WERI-Rb-1 (cell line): ENCODE measurements around the gene WDR76.
"Not testable (repeated sequence)": the region's sequence is repeated elsewhere in the genome, so short reads cannot be mapped to it uniquely, and the experiment has no call there.

ENCODE experiments used
- DNase-seq: peaks from one replicate; pipeline ENCODE4 v3.0.0-alpha.2; 2020
- H3K27ac ChIP-seq: fragments of 250-450 bp; sonication (Bioruptor Pico); 2 replicates; pipeline ENCODE4 v1.5.1; 2020; ENCODE audit warnings: mild to moderate bottlenecking, moderate library complexity
- H3K27me3 ChIP-seq: fragments of 250-450 bp; sonication (Bioruptor Pico); 2 replicates; pipeline ENCODE4 v1.5.1; 2021; ENCODE audit warnings: mild to moderate bottlenecking, low read depth, moderate library complexity; ENCODE audit not compliant: insufficient read depth, severe bottlenecking
- H3K36me3 ChIP-seq: fragments of 250-450 bp; sonication (Bioruptor Pico); 2 replicates; pipeline ENCODE4 v1.5.1; 2020; ENCODE audit warnings: mild to moderate bottlenecking, moderate library complexity
- H3K4me3 ChIP-seq: 2 replicates; pipeline ENCODE4 v1.5.1; 2011; ENCODE audit warnings: low read depth, mild to moderate bottlenecking, control low read depth, low read length
- H3K9me3 ChIP-seq: fragments of 250-450 bp; sonication (Bioruptor Pico); 2 replicates; pipeline ENCODE4 v1.5.1; 2021; ENCODE audit warnings: mild to moderate bottlenecking, moderate library complexity; ENCODE audit not compliant: severe bottlenecking
- TF ChIP-seq, protein P1 (sequence below): IDR thresholded peaks from 2 replicates; pipeline ENCODE4 v1.5.1; 2011; ENCODE audit warnings: low read depth, mild to moderate bottlenecking, control low read depth, inconsistent platforms, low read length

The WDR76 gene

DNA sequence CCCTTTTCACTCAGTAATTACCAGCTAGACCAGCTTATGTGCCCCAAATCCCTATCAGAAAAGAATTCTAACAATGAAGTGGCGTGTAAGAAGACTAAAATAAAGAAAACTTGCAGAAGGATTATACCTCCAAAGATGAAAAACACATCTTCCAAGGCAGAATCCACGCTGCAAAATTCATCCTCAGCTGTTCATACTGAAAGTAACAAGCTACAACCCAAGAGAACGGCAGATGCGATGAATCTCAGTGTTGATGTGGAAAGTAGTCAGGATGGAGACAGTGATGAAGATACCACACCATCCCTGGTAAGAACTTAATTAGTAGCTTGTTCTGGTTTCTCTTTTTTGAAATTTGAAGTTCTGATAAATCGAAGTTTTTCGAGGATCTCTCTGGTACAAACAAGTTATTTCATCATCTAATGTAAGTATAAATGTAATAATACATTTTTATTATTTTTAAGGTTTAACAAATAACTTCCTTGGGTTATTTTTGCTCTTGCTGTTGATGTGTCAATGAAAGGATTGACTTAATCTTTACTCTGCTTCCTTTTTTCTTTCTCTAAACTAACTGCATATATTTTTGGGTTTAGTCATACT lies 1.4 kb downstream of the WDR76 start:
- Histone ChIP-seq H3K9me3 (peaks cover 8% of the 10 kb centered on the region), H3K27ac (peak overlapping the region; percentile 94), H3K4me3 (peak overlapping the region; percentile 86), H3K36me3 (peaks cover 51% of the 10 kb centered on the region), H3K27me3 (no peaks in the 10 kb centered on the region)
- TF ChIP-seq, protein P1, sequence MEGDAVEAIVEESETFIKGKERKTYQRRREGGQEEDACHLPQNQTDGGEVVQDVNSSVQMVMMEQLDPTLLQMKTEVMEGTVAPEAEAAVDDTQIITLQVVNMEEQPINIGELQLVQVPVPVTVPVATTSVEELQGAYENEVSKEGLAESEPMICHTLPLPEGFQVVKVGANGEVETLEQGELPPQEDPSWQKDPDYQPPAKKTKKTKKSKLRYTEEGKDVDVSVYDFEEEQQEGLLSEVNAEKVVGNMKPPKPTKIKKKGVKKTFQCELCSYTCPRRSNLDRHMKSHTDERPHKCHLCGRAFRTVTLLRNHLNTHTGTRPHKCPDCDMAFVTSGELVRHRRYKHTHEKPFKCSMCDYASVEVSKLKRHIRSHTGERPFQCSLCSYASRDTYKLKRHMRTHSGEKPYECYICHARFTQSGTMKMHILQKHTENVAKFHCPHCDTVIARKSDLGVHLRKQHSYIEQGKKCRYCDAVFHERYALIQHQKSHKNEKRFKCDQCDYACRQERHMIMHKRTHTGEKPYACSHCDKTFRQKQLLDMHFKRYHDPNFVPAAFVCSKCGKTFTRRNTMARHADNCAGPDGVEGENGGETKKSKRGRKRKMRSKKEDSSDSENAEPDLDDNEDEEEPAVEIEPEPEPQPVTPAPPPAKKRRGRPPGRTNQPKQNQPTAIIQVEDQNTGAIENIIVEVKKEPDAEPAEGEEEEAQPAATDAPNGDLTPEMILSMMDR = no peak
- no peak for DNase-seq

GRCh38 chr15:43829951-43830540 lies 3.2 kb downstream of the WDR76 start:
- H3K27me3 ChIP-seq, DNase-seq, H3K4me3 ChIP-seq, H3K9me3 ChIP-seq, H3K27ac ChIP-seq: not testable (repeated sequence)
- peaks cover 66% of the 10 kb centered on the region for H3K36me3 ChIP-seq

- DNase-seq, H3K4me3 ChIP-seq, H3K9me3 ChIP-seq, H3K27ac ChIP-seq, H3K27me3 ChIP-seq: not testable (repeated sequence)
- H3K36me3 ChIP-seq = peaks cover 68% of the 10 kb centered on the region
These were observed 4.0 kb downstream of the WDR76 start for GRCh38 chr15:43830691-43831275.

- peaks cover 76% of the 10 kb centered on the region for H3K36me3 ChIP-seq
- H3K27ac ChIP-seq, DNase-seq, H3K27me3 ChIP-seq, H3K9me3 ChIP-seq, H3K4me3 ChIP-seq: not testable (repeated sequence)
These were observed 4.8 kb downstream of the WDR76 start for GRCh38 chr15:43831519-43832052.

GRCh38 chr15:43832485-43832884 lies 5.7 kb downstream of the WDR76 start:
- H3K27ac ChIP-seq, DNase-seq, H3K27me3 ChIP-seq, H3K9me3 ChIP-seq, H3K4me3 ChIP-seq: not testable (repeated sequence)
- peaks cover 82% of the 10 kb centered on the region for H3K36me3 ChIP-seq

DNA sequence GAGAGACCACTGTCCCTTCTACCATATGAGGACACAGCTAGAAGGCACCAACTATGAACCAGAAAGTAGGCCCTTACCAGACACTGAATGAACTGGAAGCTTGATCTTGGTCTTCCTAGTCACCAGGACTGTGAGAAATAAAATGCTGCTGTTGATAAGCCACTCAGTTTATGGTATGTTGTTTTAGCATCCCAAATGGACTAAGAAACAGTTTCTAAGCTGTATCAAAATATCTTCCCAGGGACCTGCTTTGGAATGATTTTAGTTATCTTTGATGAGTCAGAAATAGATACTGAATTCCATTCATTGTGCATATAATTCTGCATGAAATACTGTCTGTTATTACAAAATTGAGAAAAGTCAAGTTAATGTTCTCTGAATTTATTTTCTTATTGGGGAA lies 18.6 kb downstream of the WDR76 start:
- no peak for DNase-seq
- TF ChIP-seq, protein P1 = no peak
- Histone ChIP-seq H3K27ac (no peak overlapping the region), H3K27me3 (no peaks in the 10 kb centered on the region), H3K4me3 (no peak overlapping the region), H3K36me3 (peaks cover 83% of the 10 kb centered on the region), H3K9me3 (no peaks in the 10 kb centered on the region)

- TF ChIP-seq, protein P1 = no peak
- peaks cover 87% of the 10 kb centered on the region for H3K36me3 ChIP-seq
These were observed 24.4 kb downstream of the WDR76 start for GRCh38 chr15:43851251-43851650.

More at GRCh38 chr15:43851251-43851650, 24.4 kb downstream of the WDR76 start:
- Histone ChIP-seq H3K27ac (no peak overlapping the region), H3K27me3 (no peaks in the 10 kb centered on the region), H3K4me3 (no peak overlapping the region), H3K9me3 (no peaks in the 10 kb centered on the region)
- DNase-seq = no peak
